ENCODE data around the gene SNORC. TPM values are rescaled to one million over a fixed set of nuclear protein-coding genes. Genes with fewer than 3 reads are reported as not detected.

The SNORC gene
- polyA plus RNA-seq, 5 donors, result 0.90 to 2.7 (median 0.97) TPM

GRCh38 chr2:232882085-232882484 is 12.0 kb downstream of the SNORC start:
- no peak for DNase-seq

- DNase-seq, result no peak
Measured at GRCh38 chr2:232882505-232883115, 12.5 kb downstream of the SNORC start.

- no peak for DNase-seq
Measured at GRCh38 chr2:232883116-232883721, 13.2 kb downstream of the SNORC start.

GRCh38 chr2:232884001-232884421 is 13.9 kb downstream of the SNORC start:
- no peak for DNase-seq

- no peak for DNase-seq
Measured at GRCh38 chr2:232884549-232885263, 14.6 kb downstream of the SNORC start.

GRCh38 chr2:232885264-232885961 is 15.3 kb downstream of the SNORC start:
- DNase-seq, result no peak

GRCh38 chr2:232886176-232886575 is 16.1 kb downstream of the SNORC start:
- DNase-seq, result no peak

GRCh38 chr2:232886632-232887031 is 16.6 kb downstream of the SNORC start:
- no peak for DNase-seq

GRCh38 chr2:232887171-232887850 is 17.2 kb downstream of the SNORC start:
- DNase-seq, result no peak

GRCh38 chr2:232888099-232888836 is 18.2 kb downstream of the SNORC start:
- DNase-seq, result no peak

GRCh38 chr2:232888839-232889529 is 18.9 kb downstream of the SNORC start:
- no peak for DNase-seq

- DNase-seq, result no peak
Measured at GRCh38 chr2:232889876-232890401, 19.9 kb downstream of the SNORC start.

- no peak for DNase-seq
Measured at GRCh38 chr2:232890536-232890895, 20.5 kb downstream of the SNORC start.

GRCh38 chr2:232890896-232891601 is 21.0 kb downstream of the SNORC start:
- no peak for DNase-seq

- DNase-seq, result no peak
Measured at GRCh38 chr2:232891621-232892071, 21.6 kb downstream of the SNORC start.

GRCh38 chr2:232892221-232892620 is 22.2 kb downstream of the SNORC start:
- DNase-seq, result no peak

- no peak for DNase-seq
Measured at GRCh38 chr2:232892843-232893242, 22.8 kb downstream of the SNORC start.

GRCh38 chr2:232893834-232894233 is 23.8 kb downstream of the SNORC start:
- no peak for DNase-seq

GRCh38 chr2:232894251-232894650 is 24.2 kb downstream of the SNORC start:
- DNase-seq, result no peak

- no peak for DNase-seq
Measured at GRCh38 chr2:232894746-232895145, 24.7 kb downstream of the SNORC start.

Data from right lung (tissue), 5 donors.